ENCODE data around the gene APOA1. TPM values are rescaled to one million over a fixed set of nuclear protein-coding genes. Genes with fewer than 3 reads are reported as not detected.

Gene APOA1
- polyA plus RNA-seq, 1 of the 3 experiments (the other 2 are of a cell fraction) = 0.20 TPM

DNA sequence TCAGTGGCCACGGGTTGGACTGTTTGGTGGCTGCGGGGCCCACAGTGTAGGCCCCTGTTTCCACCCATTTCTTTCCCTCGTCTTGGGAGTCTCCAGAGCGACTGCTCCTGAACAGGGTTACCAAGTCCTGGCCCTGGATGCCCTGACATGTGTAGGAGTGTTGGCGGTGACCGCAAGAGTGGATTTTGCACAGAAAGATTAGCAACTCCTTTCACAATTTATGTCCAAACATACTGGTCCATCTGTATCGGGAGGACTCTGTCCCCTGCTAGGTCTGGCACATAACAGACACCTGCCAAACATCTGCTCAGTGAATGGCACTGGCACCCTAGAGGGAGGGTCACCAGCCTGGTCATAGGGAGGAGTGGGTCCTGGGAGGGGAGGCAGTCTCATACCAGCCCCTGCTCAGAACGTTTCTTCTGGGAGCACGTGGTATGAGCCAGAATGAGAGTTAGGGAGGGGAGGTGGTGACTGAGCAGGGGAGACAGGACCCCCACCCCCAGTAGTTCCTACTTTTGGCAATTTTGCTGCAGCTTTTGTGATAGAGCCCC lies 3.4 kb upstream of the APOA1 start (continued):
- TF ChIP-seq MAX (IDR thresholded peaks at IDR 0.05; ENCODE audit: low read depth) (no peak), SMC3 (IDR thresholded peaks at IDR 0.05; ENCODE audit: low read depth, low read length) (no peak), NFIC (IDR thresholded peaks at IDR 0.05; ENCODE audit: borderline replicate concordance) (no peak), EP300 (IDR thresholded peaks at IDR 0.05; ENCODE audit: borderline replicate concordance in 1 of 2, low read depth in 1 of 2, low read length in 1 of 2) (no peak), ZBTB33 (IDR thresholded peaks at IDR 0.05; ENCODE audit: borderline replicate concordance, low read depth) (no peak)

DNA sequence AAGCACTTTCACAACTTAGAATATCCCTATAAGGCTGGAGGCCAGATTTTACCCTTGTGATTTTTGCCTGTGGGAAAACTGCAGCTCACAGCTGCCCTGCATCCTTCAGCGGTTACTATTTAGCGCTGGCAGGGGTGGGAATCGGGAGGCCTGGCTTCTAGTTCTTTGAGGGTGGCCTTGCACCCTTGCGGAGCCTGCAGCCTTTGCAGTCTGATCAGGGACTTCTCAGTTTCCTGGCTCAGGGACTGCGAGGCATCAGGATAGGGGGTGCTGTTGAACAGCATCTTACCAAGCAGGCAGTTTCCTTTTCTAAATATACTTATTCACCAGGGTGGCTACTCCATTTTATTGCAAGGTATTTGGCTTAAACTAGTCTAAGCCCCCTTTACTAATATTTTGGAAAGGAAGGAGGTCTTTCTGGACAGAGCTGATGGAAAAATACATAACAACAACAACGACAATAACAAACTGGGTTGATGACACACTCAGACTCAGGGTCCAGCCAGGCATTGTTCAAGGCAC lies 2.9 kb upstream of the APOA1 start:
- H3K4me3 ChIP-seq (ENCODE audit: low read depth in 2 of 2, low read length in 1 of 2) = no peak overlapping the region
- H3K27ac ChIP-seq (ENCODE audit: low read depth in 2 of 2, low read length in 1 of 2) = no peak overlapping the region
- DNase-seq = no peak
- TF ChIP-seq CTCF (IDR thresholded peaks at IDR 0.05) = peak; percentile 22
- no peak for TF ChIP-seq ZBTB33 (IDR thresholded peaks at IDR 0.05; ENCODE audit: borderline replicate concordance, low read depth)
- H3K27me3 ChIP-seq (ENCODE audit: insufficient read depth) = no peaks in the 10 kb centered on the region
- no peaks in the 10 kb centered on the region for H3F3A ChIP-seq (replicated peaks; ENCODE audit: insufficient read depth)
- H3K4me2 ChIP-seq = no peak overlapping the region
- no peaks in the 10 kb centered on the region for H4K20me1 ChIP-seq (ENCODE audit: insufficient read depth)
- 83% methylated on average over 6 of the region's 6 CpGs for WGBS (ENCODE audit: low lambda C conversion rate)
- peaks cover 0 to 16% of the 10 kb centered on the region in 2 experiments; a peak in 1 of 4 replicates for H3K4me1 ChIP-seq (ENCODE audit: control insufficient read depth in 1 of 2, insufficient read depth in 2 of 2, low read depth in 1 of 2, low read length in 1 of 2)
- peaks cover 5 to 19% of the 10 kb centered on the region in 2 experiments for H3K36me3 ChIP-seq (replicated peaks in 1 of 2; ENCODE audit: control insufficient read depth in 1 of 2, insufficient read depth in 2 of 2, low read length in 1 of 2)
- CTCF ChIA-PET = interaction anchor here (0.7 to 1.3 kb wide), 2 partner anchors 8 to 17 kb away, joined by 3 read pairs; partner anchors contain the start of gene APOA4
- H3K9me3 ChIP-seq = no peaks in the 10 kb centered on the region
- POLR2A ChIA-PET = no interaction called here
- no peaks in the 10 kb centered on the region for H3K79me2 ChIP-seq (ENCODE audit: insufficient read depth)
- no peak overlapping the region for H3K9ac ChIP-seq
- no peaks in the 10 kb centered on the region for H3K9me2 ChIP-seq
- no peak overlapping the region for H2AFZ ChIP-seq (ENCODE audit: low read depth)
